Upper lobe of left lung (tissue), 6 donors: Measurements from ENCODE around the gene OR56A5. TPM values are rescaled to one million over a fixed set of nuclear protein-coding genes. Genes with fewer than 3 reads are reported as not detected.

Experiments
- ATAC-seq, 2 donors: fragments of 200-7000 bp; cut with Tn5 transposase; one replicate each; pipeline ENCODE4 v1.9.1; 2022; ENCODE audit warnings: mild to moderate bottlenecking in 2 of 2, moderate library complexity in 2 of 2; ENCODE audit not compliant: low FRiP score in 2 of 2
- DNase-seq, 2 donors: peaks; one replicate each; pipeline ENCODE4 v3.0.0-alpha.2; 2019 to 2020
- H3K27ac ChIP-seq, 4 donors: fragments of 200-600 bp; sonication (generic); one replicate each; pipeline ENCODE4 v1.5.1; 2016 to 2019
- H3K27me3 ChIP-seq, 4 donors: fragments of 200-600 bp; sonication (generic); one replicate each; pipeline ENCODE4 v1.5.1; 2017 to 2019
- H3K36me3 ChIP-seq, 4 donors: fragments of 200-600 bp; sonication (generic); one replicate each; pipeline ENCODE4 v1.5.1; 2016 to 2019
- H3K4me1 ChIP-seq, 4 donors: fragments of 200-600 bp; sonication (generic); one replicate each; pipeline ENCODE4 v1.5.1; 2018 to 2019
- H3K4me3 ChIP-seq, 4 donors: fragments of 200-600 bp; sonication (generic); one replicate each; pipeline ENCODE4 v1.5.1; 2017 to 2019; ENCODE audit warnings: mild to moderate bottlenecking in 2 of 4, moderate library complexity in 1 of 4
- H3K9me3 ChIP-seq, 4 donors: fragments of 200-600 bp; sonication (generic); one replicate each; pipeline ENCODE4 v1.5.1; 2018 to 2019
- CTCF ChIP-seq, 6 experiments: fragments of 450-650 bp in 4 of 6; fragments of 200-600 bp in 2 of 6; sonication (generic) in 2 of 6; IDR thresholded peaks; one replicate each; pipeline ENCODE4 v1.5.1; 2016 to 2019; ENCODE audit warnings: antibody characterized with exemption in 6 of 6
- EP300 ChIP-seq, 4 donors: sonication (generic); formaldehyde crosslinking; IDR thresholded peaks; one replicate each; pipeline ENCODE4 v1.5.1; 2017; ENCODE audit warnings: antibody characterized with exemption in 4 of 4, control low read depth in 2 of 4
- POLR2A ChIP-seq, 4 donors: fragments of 450-650 bp; IDR thresholded peaks; one replicate each; pipeline ENCODE4 v1.5.1; 2016 to 2017; ENCODE audit warnings: antibody characterized with exemption in 4 of 4, mild to moderate bottlenecking in 2 of 4
- POLR2AphosphoS5 ChIP-seq, 2 donors: sonication (generic); formaldehyde crosslinking; IDR thresholded peaks; one replicate each; pipeline ENCODE4 v1.5.1; 2017; ENCODE audit warnings: antibody characterized with exemption in 2 of 2
- WGBS, 2 donors: methylation state at CpG; one replicate each; pipeline ENCODE4 v1.1.5; 2017 to 2018; 5-methylcytosine and 5-hydroxymethylcytosine counted together
- total RNA-seq, 6 donors: library from RNA; depleted of rRNA in 4 of 6; stranded (reverse); fragments of >200 nt in 4 of 6; gene quantifications; one replicate each; pipeline versions ENCODE4 v1.1.0 to v1.2.1, GENCODE V29; 2016 to 2021
- donor health status: DM: no; HTN: no; CAD: no; lungs with moderate emphysema.
- donor health status: DM: no; HTN: yes; CAD: no; lungs with severe emphysema.

Gene OR56A5
- total RNA-seq, 6 donors from 2014 or later = not detected

- TF ChIP-seq EP300 (IDR thresholded peaks at IDR 0.05) (no peak), POLR2A (IDR thresholded peaks at IDR 0.05) (no peak), CTCF (IDR thresholded peaks at IDR 0.05) (no peak), POLR2AphosphoS5 (IDR thresholded peaks at IDR 0.05) (no peak)
- Histone ChIP-seq H3K4me3 (no peak overlapping the region), H3K9me3 (no peaks in the 10 kb centered on the region), H3K27me3 (no peaks in the 10 kb centered on the region), H3K27ac (no peak overlapping the region), H3K4me1 (no peaks in the 10 kb centered on the region), H3K36me3 (no peaks in the 10 kb centered on the region)
- DNase-seq (no peak), ATAC-seq (no peak)
- WGBS, 2 donors = 59 to 77% methylated on average over 7 of the region's 7 CpGs
Observed at GRCh38 chr11:6002202-6002699, 34.0 kb upstream of the OR56A5 start.

- WGBS, 2 donors = 80 to 93% methylated on average over 12 to 14 of the region's 14 CpGs
Observed at GRCh38 chr11:5994791-5995190, 26.5 kb upstream of the OR56A5 start.

GRCh38 chr11:5992604-5993251 lies 24.4 kb upstream of the OR56A5 start:
- TF ChIP-seq CTCF (IDR thresholded peaks at IDR 0.05) (peak in 5 of 6 experiments; percentile 20 to 47 (median 33)), POLR2A (IDR thresholded peaks at IDR 0.05) (no peak)
- ATAC-seq (peak in 1 of 2 donors; percentile 53), DNase-seq (no peak)
- Histone ChIP-seq H3K27ac (no peak overlapping the region), H3K4me3 (no peak overlapping the region), H3K9me3 (no peaks in the 10 kb centered on the region), H3K4me1 (no peaks in the 10 kb centered on the region), H3K27me3 (no peaks in the 10 kb centered on the region), H3K36me3 (no peaks in the 10 kb centered on the region)
- 58 to 61% methylated on average over 3 of the region's 3 CpGs for WGBS, 2 donors

More at GRCh38 chr11:5994791-5995190, 26.5 kb upstream of the OR56A5 start:
- no peaks in the 10 kb centered on the region for H3K4me1 ChIP-seq
- ATAC-seq (no peak), DNase-seq (peak in 1 of 2 donors; percentile 58)
- no peak overlapping the region for H3K27ac ChIP-seq
- no peaks in the 10 kb centered on the region for H3K36me3 ChIP-seq
- H3K9me3 ChIP-seq = no peaks in the 10 kb centered on the region
- no peak overlapping the region for H3K4me3 ChIP-seq
- TF ChIP-seq EP300 (IDR thresholded peaks at IDR 0.05) = no peak
- no peak for TF ChIP-seq POLR2AphosphoS5 (IDR thresholded peaks at IDR 0.05)
- TF ChIP-seq CTCF (IDR thresholded peaks at IDR 0.05) = no peak
- no peak for TF ChIP-seq POLR2A (IDR thresholded peaks at IDR 0.05)
- H3K27me3 ChIP-seq = no peaks in the 10 kb centered on the region

GRCh38 chr11:5992150-5992549 lies 23.9 kb upstream of the OR56A5 start:
- Histone ChIP-seq H3K27ac (no peak overlapping the region), H3K4me3 (no peak overlapping the region), H3K36me3 (no peaks in the 10 kb centered on the region), H3K4me1 (no peaks in the 10 kb centered on the region), H3K27me3 (no peaks in the 10 kb centered on the region), H3K9me3 (no peaks in the 10 kb centered on the region)
- ATAC-seq (peak in 1 of 2 donors; percentile 55), DNase-seq (no peak)
- TF ChIP-seq POLR2AphosphoS5 (IDR thresholded peaks at IDR 0.05) = no peak
- TF ChIP-seq EP300 (IDR thresholded peaks at IDR 0.05) = no peak
- no peak for TF ChIP-seq POLR2A (IDR thresholded peaks at IDR 0.05)
- TF ChIP-seq CTCF (IDR thresholded peaks at IDR 0.05) = no peak
- WGBS, 2 donors = 54 to 57% methylated on average over 3 of the region's 3 CpGs

- 78 to 83% methylated on average over 4 of the region's 4 CpGs for WGBS, 2 donors
- no peak overlapping the region for H3K4me3 ChIP-seq
- H3K36me3 ChIP-seq = no peaks in the 10 kb centered on the region
- no peaks in the 10 kb centered on the region for H3K27me3 ChIP-seq
- H3K27ac ChIP-seq = no peak overlapping the region
- H3K4me1 ChIP-seq = no peaks in the 10 kb centered on the region
- no peak for ATAC-seq
- TF ChIP-seq EP300 (IDR thresholded peaks at IDR 0.05) = no peak
- TF ChIP-seq CTCF (IDR thresholded peaks at IDR 0.05) = no peak
- no peak for TF ChIP-seq POLR2A (IDR thresholded peaks at IDR 0.05)
- no peak for TF ChIP-seq POLR2AphosphoS5 (IDR thresholded peaks at IDR 0.05)
- no peaks in the 10 kb centered on the region for H3K9me3 ChIP-seq
- no peak for DNase-seq
Observed at GRCh38 chr11:5989203-5989602, 20.9 kb upstream of the OR56A5 start.
